HG03139 (cell line): ENCODE results near the gene P2RY11.

Experiments
- ATAC-seq: cut with Tn5 transposase; IDR thresholded peaks from one replicate; pipeline ENCODE4 v1.9.1; 2021; ENCODE audit not compliant: unreplicated experiment

Gene P2RY11

DNA sequence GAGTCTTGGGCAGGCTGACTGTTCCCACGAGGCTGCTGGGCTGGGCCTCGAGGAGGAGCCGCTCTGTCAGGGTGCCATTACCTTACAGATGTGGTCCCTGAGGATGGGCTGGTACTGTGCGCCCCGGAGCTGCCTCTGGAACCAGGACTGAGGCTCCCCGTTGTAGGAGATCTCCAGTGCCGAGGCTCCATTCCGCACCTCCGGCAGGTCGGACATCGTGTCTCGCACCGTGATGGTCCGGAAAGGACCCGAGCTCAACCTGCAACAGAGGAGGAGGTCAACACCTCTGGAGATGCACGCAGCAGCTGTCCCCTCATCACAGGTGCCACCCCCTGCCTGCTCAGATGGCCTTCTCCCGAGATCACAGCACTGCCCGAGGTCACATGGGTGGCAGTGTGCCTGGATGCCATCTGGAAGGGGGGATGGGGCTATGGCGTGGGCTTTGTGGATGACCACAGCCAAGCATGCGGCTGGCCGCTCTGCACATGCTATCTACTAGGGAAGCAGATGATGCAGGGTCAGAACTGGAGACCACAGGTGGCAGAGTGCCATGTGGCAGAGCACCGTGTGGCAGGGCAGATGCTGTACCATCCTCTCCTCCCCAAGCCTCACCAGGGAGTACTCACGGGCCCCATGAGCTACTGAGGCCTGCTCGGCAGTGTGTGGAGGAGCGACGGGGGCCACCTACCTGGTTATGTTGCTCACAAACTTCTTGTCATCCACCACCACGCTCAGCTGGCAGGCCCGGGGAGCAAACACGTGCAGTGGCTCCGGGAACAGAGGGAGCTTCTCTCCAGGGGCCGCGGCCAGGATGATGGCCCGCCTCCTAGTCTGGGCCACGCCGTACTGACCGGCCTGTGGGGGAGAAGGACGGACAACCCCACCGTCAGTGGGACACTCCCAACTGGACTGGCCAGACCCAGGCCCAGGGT lies 26.5 kb downstream of the P2RY11 start:
- no peak for ATAC-seq

DNA sequence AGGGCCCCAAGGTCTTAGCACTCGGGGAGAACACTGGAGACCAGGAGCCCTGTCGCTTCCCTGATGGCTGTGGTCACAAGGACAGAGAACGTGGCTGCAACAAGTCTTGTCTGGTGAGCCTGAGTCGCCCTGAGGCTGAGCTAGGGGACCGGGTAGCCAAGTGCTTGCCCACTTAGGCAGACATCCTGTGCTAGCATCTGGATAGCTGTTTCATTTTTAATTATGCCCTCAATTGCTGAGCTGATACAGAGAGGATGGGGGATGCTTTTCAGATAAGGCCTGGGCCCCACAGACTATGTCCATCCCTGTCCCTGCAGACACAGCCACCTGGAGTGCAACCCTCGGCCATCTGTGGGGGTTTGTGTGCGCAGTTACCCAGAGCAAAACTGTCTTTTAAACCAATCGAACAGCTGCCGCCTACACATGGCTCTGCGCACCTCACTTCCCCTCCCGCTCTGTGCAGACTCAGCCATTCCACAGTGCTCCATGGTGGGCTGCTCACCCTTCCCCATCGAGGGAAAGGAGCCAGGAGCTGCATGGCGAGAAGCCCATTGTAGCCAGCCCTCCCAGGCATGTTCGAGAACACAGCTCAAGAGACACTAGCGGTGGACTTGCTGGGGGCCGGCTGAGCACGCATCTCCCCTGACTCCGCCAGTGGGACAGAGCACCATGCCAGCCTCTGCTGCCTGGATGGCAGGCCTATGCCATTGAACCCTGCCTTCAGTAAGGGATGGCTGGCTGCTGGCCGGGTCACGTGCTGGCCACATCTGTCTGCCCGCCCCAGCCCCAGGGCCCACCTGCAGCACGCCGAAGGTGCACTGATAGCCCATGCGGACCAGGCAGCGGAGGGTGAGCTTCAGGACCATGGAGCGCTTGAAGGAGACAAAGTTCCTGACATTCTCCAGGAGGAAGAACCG lies 27.6 kb downstream of the P2RY11 start:
- no peak for ATAC-seq

DNA sequence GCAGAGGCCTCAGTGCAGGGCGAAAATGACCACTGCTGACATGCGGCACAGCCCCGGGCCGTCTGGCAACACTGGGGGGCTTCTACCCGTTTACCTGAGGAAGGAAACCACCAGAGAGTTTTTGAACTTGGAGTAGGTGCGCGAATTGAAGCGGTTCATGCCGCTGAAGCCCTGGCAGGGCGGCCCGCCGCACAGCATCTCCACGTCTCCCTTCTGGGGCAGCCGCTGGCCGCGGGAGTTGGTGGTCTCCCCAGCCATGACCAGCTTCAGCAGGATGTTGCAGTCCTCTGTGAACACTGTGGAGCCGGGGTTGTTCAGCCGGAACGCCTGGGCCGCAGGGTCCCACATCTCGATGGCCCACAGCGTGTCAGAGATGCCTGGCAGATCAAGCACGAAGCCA lies 28.5 kb downstream of the P2RY11 start:
- no peak for ATAC-seq

- no peak for ATAC-seq
These were observed 30.0 kb downstream of the P2RY11 start for GRCh38 chr19:10141479-10141878.

- ATAC-seq: no peak
These were observed 30.5 kb downstream of the P2RY11 start for GRCh38 chr19:10141973-10142372.

DNA sequence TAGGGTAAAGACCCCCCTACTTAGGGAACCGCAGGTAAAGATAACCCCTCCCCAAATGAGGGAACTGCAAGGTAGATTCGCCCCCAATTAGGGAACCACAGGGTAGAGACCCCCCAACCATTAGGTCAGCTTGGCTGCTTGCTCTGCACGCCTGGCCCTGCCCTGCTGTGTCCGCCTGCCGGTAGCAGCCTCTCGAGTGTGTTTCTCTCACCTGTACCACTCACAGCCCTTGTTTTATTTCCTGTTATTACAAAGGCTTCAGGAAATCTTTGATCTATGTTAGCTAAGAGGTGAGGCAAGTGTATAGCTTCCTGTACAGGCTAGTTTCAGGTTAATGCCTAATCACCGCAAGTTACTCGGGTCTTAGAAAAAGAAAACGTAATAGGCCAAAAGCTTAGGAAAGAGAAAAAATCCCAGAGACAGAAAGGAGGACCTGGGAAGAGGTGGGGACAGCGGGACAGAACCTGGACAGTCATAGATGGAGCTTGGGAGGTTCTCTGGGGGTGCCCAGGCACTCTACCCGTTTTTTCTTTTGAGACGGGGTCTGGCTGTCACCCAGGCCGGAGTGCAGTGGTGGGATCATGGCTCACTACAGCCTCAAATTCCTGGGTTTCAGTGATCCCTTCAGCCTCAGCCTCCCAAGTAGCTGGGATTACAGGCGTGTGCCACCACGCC lies 31.3 kb downstream of the P2RY11 start:
- no peak for ATAC-seq

DNA sequence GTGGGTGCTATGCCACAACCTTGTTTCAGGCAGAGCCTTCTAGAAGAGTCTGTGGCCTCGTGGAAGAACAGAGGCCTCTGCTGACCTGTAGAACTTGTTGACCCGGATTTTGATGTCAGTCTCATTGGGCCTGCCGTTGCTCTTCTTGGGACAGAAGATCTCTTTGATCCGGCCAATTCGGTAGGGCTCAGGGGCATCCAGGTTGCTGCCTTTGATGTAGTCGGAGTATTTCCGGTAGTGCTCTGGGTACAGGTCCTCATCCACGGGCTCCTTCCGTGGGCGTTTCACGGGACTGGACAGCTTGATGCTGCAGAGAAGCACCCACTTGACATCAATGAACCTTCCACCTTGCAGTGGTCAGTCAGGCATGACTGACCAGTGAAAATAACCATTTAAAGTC lies 32.2 kb downstream of the P2RY11 start:
- no peak for ATAC-seq

DNA sequence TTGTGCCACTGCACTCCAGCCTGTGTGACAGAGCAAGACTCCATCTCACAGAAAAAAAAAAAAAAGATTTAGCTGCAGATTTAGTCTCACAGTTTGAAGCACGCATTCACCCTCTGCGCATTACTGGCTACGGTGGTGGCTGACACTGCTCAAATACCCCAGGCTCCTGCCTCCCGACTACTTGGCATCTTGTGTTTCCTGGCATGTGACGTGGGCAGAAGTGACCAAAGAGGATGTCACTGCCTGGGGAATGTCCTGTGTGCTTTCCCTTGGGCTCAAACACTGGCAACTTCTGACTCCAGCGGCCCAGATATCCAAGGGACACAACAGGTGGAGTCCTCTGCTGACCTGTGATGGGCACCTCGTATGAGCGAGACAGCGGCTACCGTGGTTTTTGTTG lies 32.9 kb downstream of the P2RY11 start:
- no peak for ATAC-seq

- no peak for ATAC-seq
These were observed 33.5 kb downstream of the P2RY11 start for GRCh38 chr19:10145031-10145430.

DNA sequence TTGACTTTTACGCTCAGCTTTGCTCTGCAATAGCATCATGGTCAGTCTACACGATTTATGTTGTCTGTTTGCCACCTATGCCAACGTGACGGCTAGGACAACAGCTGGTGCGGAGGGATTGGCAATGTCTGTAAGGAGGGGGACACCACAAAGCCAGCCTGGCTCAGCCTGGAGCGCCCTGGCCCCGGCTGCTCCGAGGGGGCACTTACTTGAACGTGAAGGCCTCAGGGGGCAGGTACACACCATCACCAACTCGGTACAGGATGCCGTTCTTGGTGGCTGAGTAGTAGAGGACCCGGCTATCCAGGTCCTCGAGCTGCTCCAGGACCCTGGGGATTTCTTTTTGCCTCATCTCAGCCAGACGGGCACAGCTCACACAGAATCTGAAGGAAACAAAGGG lies 34.6 kb downstream of the P2RY11 start:
- ATAC-seq: no peak

DNA sequence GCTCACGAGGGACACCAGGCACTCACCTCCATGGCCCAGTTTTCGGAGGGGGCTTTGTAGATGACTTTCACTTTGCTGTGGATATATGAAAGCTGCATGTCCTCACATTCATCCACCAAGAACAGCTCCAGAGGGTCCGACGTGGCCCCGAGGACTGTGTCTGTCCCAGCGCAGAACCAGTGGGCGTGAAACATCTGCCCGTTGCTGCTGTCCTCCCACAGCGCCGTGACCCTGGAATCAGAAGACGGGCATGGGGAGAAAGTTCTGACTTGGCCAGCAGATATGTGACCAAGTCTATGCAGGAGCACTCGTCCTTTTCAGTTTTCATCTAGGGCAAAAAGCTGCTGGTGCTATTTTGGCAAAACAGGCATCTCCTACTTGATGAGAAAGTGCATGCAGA lies 37.9 kb downstream of the P2RY11 start:
- ATAC-seq: no peak

- no peak for ATAC-seq
These were observed 40.0 kb downstream of the P2RY11 start for GRCh38 chr19:10151521-10151920.

DNA sequence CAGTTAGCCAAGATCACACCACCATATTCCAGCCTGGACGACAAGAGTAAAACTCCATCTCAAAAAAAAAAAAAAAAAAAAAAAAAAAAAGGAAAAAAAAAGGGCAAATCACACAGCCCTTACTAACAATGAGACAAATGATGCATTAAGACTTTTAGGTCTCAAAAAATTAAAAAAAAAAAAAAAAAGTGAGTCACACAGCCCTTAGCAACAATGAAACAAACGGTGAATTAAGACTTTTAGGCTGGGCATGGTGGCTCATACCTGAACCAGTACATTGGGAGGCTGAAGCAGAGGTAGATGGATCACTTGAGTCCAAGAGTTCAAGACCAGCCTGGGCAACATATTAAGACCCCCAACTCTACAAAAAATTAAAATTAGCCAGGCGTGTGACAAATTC lies 40.6 kb downstream of the P2RY11 start:
- ATAC-seq: no peak

DNA sequence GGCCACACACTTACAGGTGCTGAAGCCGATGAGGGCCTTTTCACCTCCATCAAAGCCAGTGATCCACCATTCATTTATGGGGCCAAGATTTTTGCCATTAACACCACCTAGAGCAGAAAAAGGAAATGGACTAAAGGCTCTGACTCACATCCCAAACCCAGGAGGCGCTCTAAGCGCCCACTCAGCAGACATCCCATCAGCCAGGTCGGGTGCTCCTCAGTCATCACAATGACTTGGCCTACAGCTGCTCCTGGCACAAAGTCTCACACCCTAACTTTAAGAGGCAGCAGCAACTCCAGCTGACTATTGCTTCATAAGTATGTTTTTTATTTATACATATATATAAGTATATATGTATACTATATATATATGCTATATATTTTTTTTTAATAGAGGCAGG lies 44.3 kb downstream of the P2RY11 start:
- ATAC-seq: no peak

- ATAC-seq: no peak
These were observed 46.6 kb downstream of the P2RY11 start for GRCh38 chr19:10158071-10158470.

DNA sequence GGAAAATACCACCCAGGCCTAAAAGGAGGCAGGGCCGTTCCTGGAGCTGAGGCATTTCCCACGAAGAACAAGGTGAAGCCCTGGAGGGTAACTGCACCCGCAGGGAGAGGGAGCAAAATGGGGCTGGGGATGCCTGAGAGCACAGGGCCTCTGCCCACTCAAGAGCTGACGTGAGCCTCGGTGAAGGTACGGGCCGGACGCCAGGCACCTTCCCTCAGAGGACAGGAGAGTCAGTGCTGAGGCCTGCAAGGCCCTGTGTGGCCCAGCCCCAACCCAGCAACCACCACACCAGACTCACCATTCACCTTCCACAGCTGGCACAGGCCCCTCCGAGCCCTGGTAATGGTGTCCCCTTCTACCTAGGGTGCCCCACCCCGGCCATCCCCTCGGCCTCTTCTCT lies 47.0 kb downstream of the P2RY11 start:
- no peak for ATAC-seq

GRCh38 chr19:10159610-10160009 lies 48.1 kb downstream of the P2RY11 start:
- ATAC-seq: no peak

DNA sequence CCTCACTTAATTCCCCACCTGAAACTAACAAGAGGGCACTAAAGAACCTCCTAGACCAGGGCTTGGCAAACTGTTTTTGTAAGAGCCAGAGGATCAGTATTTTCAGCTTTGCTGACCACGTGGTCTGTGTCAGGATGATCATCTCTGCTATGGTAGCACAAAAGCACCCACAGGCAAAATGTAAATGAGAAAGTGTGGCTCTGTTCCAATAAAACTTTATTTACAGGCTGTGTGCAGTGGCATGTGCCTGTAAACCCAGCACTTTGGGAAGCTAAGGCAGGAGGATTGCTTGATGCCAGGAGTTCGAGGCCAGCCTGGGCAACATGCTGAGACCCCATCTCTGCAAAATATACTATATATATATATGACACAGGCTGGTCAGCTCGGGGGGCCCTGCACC lies 52.0 kb downstream of the P2RY11 start:
- no peak for ATAC-seq
